GM18511 (cell line): ENCODE measurements around the gene SCGB1D4.

Source experiments
- ATAC-seq: cut with Tn5 transposase; IDR thresholded peaks from one replicate; pipeline ENCODE4 v1.9.1; 2021; ENCODE audit warnings: mild to moderate bottlenecking, moderate library complexity; ENCODE audit not compliant: unreplicated experiment

The SCGB1D4 gene

GRCh38 chr11:62280452-62280851, 18.4 kb downstream of the SCGB1D4 start:
- ATAC-seq = no peak

GRCh38 chr11:62273789-62274275, 25.0 kb downstream of the SCGB1D4 start:
- no peak for ATAC-seq

- no peak for ATAC-seq
These were observed 25.6 kb downstream of the SCGB1D4 start for GRCh38 chr11:62273284-62273683.

- ATAC-seq = no peak
These were observed 29.1 kb downstream of the SCGB1D4 start, which contains the start of gene SCGB2A2 for GRCh38 chr11:62269654-62270278. Gene SCGB2A2 (plus strand): TSS chr11:62270158. CDS start chr11:62270217, 59 bp downstream.

- no peak for ATAC-seq
These were observed 31.3 kb downstream of the SCGB1D4 start for GRCh38 chr11:62267576-62267975.

GRCh38 chr11:62267050-62267449, 31.8 kb downstream of the SCGB1D4 start:
- ATAC-seq = no peak

GRCh38 chr11:62266558-62266957, 32.3 kb downstream of the SCGB1D4 start:
- ATAC-seq = no peak

- ATAC-seq = no peak
These were observed 34.9 kb downstream of the SCGB1D4 start for GRCh38 chr11:62264004-62264403.

GRCh38 chr11:62260261-62260953, 38.5 kb downstream of the SCGB1D4 start:
- no peak for ATAC-seq

GRCh38 chr11:62256281-62256680, 42.6 kb downstream of the SCGB1D4 start:
- no peak for ATAC-seq

GRCh38 chr11:62253999-62254542, 44.8 kb downstream of the SCGB1D4 start:
- ATAC-seq = no peak

GRCh38 chr11:62251698-62252097, 47.2 kb downstream of the SCGB1D4 start:
- no peak for ATAC-seq
